IPS-18a (cell line): ENCODE results near the gene MYH6.
"Not testable (repeated sequence)": the region's sequence is repeated elsewhere in the genome, so short reads cannot be mapped to it uniquely, and the experiment has no call there.

ENCODE experiments used
- H3K27ac ChIP-seq: one replicate; pipeline ENCODE4 v1.5.1; 2013; ENCODE audit warnings: low read length
- H3K27me3 ChIP-seq: one replicate; pipeline ENCODE4 v1.6.1; 2013; ENCODE audit warnings: mild to moderate bottlenecking, low read length; ENCODE audit not compliant: control insufficient read depth, insufficient read depth
- H3K36me3 ChIP-seq: one replicate; pipeline ENCODE4 v1.6.1; 2013; ENCODE audit warnings: low read depth, low read length; ENCODE audit not compliant: control insufficient read depth
- H3K4me1 ChIP-seq: one replicate; pipeline ENCODE4 v1.6.1; 2013; ENCODE audit warnings: low read depth, low read length; ENCODE audit not compliant: control insufficient read depth
- H3K4me3 ChIP-seq: one replicate; pipeline ENCODE4 v1.5.1; 2013; ENCODE audit warnings: low read length
- H3K9ac ChIP-seq: one replicate; pipeline ENCODE4 v1.6.1; 2013; ENCODE audit warnings: mild to moderate bottlenecking, low read length, moderate library complexity
- H3K9me3 ChIP-seq: one replicate; pipeline ENCODE4 v1.6.1; 2013; ENCODE audit warnings: low read depth, low read length; ENCODE audit not compliant: control insufficient read depth

Gene MYH6

DNA sequence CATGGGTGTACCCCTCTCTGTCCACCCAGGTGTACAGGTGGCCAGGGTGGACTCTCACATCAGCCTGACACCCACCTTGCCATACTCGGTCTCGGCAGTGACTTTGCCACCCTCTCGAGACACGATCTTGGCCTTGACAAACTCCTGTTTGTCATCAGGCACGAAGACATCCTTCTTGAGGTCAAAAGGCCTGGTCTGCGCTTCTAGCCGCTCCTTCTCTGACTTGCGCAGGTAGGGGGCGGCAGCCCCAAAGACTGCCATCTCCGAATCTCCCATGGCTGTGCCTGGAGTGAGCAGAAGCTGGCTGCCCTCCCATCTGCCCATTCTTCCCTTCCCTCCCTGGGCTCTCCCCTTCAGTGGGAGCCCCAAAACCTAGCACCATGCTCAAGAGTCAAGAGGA, 25.4 kb upstream of the MYH6 start:
- no peak overlapping the region for H3K27ac ChIP-seq
- H3K4me1 ChIP-seq, result peaks cover 11% of the 10 kb centered on the region
- no peak overlapping the region for H3K4me3 ChIP-seq
- no peaks in the 10 kb centered on the region for H3K27me3 ChIP-seq
- no peak overlapping the region for H3K9ac ChIP-seq
- no peaks in the 10 kb centered on the region for H3K9me3 ChIP-seq
- H3K36me3 ChIP-seq, result no peaks in the 10 kb centered on the region

DNA sequence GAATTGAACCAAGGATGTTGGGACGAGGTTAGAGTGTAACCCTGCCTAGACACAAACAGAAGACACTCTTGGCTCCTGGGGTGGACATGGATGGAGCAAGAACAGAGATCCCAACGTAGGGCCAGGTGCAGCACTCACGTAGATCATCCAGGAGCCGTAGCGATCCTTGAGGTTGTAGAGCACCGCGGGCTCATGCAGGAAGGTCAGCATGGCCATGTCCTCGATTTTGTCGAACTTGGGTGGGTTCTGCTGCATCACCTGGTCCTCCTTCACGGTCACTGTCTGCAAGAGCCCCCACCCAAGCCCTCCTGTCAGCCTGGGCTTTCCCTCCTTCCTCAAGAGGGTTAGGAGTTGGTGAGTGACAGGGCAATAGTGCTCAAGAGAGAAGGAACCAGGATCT, 24.9 kb upstream of the MYH6 start:
- Histone ChIP-seq H3K36me3 (no peaks in the 10 kb centered on the region), H3K9me3 (no peaks in the 10 kb centered on the region), H3K4me3 (no peak overlapping the region), H3K4me1 (peaks cover 6% of the 10 kb centered on the region), H3K27me3 (no peaks in the 10 kb centered on the region), H3K9ac (no peak overlapping the region), H3K27ac (no peak overlapping the region)

DNA sequence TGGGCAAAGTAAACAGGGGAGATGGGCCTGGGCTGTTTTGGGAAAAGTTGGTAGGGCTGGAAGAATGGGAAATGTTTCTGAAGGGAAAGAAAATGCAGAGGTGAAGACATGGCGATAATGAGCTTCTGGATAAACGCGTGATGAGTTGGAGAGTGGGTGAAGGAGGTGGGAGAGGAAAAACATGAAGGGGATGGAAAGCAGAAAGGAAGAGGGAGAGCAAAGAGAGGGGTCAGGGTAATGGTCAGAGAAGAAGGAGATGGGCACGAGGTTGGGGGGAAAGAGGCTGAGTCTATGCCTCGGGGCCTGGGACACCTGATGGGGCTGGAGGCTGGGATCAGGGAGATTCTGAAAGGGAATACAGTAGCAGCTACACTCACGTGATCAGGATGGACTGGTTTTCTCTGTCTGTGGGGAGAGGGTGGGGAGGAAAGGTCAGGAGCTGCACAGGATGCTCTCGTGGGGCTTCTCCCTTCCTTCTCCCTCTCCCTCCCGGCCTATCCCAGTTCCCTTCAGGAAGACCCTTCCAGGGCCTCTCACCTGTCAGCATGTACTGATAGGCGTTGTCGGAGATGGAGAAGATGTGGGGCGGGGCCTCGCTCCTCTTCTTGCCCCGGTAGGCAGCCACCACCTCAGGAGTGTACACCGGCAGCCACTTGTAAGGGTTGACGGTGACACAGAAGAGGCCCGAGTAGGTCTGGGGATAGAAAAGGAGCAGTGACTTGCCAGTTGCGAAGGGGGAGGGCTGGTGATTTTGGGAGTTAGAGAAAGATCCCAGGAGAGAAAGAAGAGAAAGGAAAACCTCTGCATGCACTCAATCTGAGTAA, 24.2 kb upstream of the MYH6 start:
- H3K4me3 ChIP-seq, result no peak overlapping the region

DNA sequence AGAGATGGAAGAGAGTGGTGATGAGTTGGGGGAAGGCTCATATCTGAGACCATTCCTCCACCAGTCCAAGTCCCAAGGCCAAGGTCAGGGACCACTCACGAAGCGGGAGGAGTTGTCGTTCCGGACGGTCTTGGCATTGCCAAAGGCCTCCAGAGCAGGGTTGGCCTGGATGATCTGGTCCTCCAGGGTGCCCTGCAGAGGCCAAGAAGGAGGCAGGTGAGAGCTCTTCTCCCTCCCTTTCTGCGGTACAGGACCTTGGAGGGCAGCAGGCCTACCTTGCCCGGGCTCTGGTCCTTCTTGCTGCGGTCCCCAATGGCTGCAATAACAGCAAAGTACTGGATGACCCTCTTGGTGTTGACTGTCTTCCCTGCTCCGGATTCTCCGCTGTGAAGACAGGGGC, 23.4 kb upstream of the MYH6 start:
- no peaks in the 10 kb centered on the region for H3K27me3 ChIP-seq

More for the DNA sequence above, 24.2 kb upstream of the MYH6 start:
- H3K9ac ChIP-seq, result no peak overlapping the region
- H3K36me3 ChIP-seq, result no peaks in the 10 kb centered on the region
- no peaks in the 10 kb centered on the region for H3K27me3 ChIP-seq
- H3K4me1 ChIP-seq, result peaks cover 3% of the 10 kb centered on the region
- no peak overlapping the region for H3K27ac ChIP-seq
- H3K9me3 ChIP-seq, result no peaks in the 10 kb centered on the region

DNA sequence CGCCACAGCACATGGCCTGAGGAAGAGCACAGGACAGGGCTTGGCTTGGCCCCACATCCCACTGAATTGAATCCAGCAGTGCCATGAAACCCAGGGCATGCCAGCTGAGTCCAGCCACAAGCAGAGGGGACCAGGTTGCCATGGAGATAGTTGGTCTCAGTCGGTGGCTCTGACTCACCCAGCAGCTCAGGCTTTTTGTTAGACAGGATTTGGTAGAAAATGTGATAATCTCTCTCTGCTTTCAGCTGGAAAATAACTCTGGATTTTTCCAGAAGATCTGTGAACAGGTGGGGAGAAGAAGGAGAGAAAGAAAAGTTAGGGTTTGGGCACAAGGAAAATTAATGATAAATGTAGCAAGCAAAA, 22.6 kb upstream of the MYH6 start:
- Histone ChIP-seq H3K27me3 (no peaks in the 10 kb centered on the region), H3K9ac (no peak overlapping the region), H3K4me1 (no peaks in the 10 kb centered on the region), H3K4me3 (no peak overlapping the region), H3K9me3 (no peaks in the 10 kb centered on the region), H3K36me3 (no peaks in the 10 kb centered on the region), H3K27ac (no peak overlapping the region)

More for the DNA sequence above, 23.4 kb upstream of the MYH6 start:
- H3K27ac ChIP-seq, result no peak overlapping the region
- H3K36me3 ChIP-seq, result no peaks in the 10 kb centered on the region
- no peaks in the 10 kb centered on the region for H3K9me3 ChIP-seq
- H3K4me1 ChIP-seq, result peaks cover 3% of the 10 kb centered on the region
- H3K4me3 ChIP-seq, result no peak overlapping the region
- no peak overlapping the region for H3K9ac ChIP-seq

DNA sequence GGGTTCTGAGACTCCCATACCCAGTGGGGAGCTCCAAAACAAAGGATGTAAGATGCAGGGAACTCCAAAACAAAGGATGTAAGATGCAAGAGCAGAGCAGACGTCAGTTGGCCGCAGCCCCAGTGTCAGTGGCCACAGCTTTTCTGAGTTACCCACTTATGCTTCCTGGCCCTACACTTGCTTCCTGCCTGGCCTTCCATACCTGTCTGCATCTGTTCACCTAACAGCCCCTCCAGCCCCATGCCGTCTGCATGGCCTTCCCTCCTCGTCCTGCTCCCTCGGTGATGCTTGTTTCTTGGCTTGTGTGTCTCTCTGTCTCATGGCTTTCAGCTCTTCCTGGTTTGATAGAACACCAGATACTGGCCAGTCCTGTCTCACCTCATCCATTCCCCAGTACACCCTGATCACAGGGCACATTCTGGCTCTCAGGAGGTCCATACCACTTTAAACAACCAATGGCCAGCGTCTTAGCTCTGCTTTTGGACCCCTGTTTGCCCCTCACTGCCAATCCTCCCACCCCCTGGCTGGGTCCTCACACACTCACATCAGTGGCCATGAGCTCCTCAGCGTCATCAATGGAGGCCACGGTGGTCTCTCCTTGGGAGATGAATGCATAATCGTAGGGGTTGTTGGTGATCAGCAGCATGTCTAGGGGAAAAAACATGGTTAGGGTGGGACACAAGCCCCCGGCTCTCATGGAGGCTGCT, 22.1 kb upstream of the MYH6 start:
- H3K4me3 ChIP-seq, result no peak overlapping the region
- no peaks in the 10 kb centered on the region for H3K9me3 ChIP-seq
- no peak overlapping the region for H3K9ac ChIP-seq
- H3K4me1 ChIP-seq, result no peaks in the 10 kb centered on the region
- H3K27me3 ChIP-seq, result no peaks in the 10 kb centered on the region
- H3K27ac ChIP-seq, result no peak overlapping the region
- H3K36me3 ChIP-seq, result no peaks in the 10 kb centered on the region

DNA sequence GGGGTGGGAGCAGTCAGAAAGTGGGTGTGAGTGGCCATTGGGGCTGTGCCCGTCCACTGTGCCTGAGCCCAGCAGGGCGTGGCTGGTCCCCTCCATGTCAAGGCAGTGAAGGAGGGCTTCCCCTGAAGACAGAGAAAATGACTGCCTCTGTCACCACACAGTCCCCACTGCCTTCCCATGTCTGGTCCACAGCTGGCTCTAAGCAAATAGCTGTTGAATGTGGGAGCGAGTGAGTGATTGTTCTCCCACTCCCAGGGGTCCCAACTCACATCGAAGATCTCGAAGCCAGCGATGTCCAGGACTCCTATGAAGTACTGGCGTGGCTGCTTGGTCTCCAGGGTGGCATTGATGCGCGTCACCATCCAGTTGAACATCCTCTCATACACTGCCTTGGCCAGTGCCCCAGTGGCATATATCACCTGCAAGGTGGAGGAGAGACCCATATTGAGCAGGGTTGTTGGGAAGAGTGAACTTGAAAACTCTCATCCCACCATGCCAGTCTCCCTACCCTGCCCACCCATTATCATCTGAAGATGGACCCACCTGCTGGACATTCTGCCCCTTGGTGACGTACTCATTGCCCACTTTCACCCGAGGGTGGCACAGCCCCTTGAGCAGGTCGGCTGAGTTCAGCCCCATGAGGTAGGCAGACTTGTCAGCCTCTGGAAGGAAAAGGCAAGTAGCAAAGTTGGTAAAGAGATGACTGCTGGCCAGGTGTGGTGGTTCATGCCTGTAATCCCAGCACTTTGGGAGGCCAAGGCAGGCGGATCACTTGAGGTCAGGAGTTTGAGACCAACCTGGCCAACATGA, 20.8 kb upstream of the MYH6 start:
- Histone ChIP-seq H3K9ac (no peak overlapping the region), H3K36me3 (no peaks in the 10 kb centered on the region), H3K27me3 (no peaks in the 10 kb centered on the region), H3K4me3 (no peak overlapping the region), H3K9me3 (no peaks in the 10 kb centered on the region), H3K4me1 (no peaks in the 10 kb centered on the region), H3K27ac (no peak overlapping the region)

DNA sequence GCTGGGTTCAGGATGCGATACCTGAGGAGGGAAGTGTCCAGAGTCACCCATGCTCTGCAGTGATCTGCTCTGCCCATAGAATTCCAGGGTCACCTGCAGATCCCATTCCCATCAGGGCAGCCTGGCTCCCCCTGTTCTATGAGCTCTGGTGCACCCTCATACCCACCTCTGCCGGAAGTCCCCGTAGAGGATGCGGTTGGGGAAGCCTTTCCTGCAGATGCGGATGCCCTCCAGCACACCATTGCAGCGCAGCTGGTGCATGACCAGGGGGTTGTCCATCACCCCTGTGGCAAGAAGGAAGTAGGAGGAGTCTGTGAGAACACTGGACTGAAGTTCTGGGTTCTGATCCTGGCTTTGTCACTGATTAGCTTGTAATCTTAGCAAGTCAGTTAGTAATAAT, 17.7 kb upstream of the MYH6 start:
- H3K27me3 ChIP-seq, H3K27ac ChIP-seq, H3K9me3 ChIP-seq, H3K9ac ChIP-seq, H3K4me3 ChIP-seq, H3K36me3 ChIP-seq, H3K4me1 ChIP-seq: not testable (repeated sequence)

DNA sequence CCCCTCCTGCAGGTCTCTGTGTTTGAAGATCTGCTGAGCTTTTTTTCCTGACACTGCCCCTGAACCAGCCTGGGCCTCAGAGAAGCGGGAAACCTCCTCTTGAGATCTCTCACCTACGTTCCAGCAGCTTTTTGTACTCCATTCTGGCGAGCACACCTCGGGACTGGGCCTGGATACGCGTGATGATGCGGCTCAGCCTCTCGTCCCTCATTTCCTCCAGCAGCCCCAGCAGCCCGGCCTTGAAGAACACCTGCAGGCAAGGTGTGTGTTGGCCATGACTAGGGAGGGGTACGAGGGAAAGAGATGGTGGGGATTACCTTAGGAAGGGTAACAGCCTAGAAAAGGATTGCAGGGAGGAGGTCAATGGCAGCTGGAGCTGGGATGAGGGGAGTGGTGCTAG, 17.1 kb upstream of the MYH6 start:
- H3K27ac ChIP-seq, result no peak overlapping the region
- H3K9me3 ChIP-seq, result no peaks in the 10 kb centered on the region
- H3K4me3 ChIP-seq, result no peak overlapping the region
- H3K9ac ChIP-seq, result no peak overlapping the region
- H3K4me1 ChIP-seq, result no peaks in the 10 kb centered on the region
- H3K36me3 ChIP-seq, result no peaks in the 10 kb centered on the region
- H3K27me3 ChIP-seq, result no peaks in the 10 kb centered on the region

DNA sequence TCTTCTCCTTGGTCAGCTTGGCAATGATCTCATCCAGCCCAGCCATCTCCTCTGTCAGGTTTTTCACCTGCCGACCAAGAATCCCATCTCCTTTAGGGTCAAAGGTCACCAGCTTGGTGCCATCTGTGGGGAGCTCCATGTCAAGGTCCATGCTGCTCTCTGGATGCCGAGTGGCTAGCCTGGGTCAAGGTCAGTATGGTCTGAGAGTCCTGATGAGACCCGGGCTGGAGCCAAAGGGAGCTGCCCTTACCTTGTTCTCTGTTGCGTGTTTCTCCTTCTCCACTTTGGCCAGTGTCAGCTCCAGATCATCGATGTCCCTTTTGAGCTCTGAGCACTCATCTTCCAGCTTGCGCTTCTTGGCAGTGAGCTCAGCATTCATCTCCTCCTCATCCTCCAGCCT, 15.6 kb upstream of the MYH6 start:
- H3K9ac ChIP-seq, result no peak overlapping the region
- no peaks in the 10 kb centered on the region for H3K9me3 ChIP-seq
- no peaks in the 10 kb centered on the region for H3K4me1 ChIP-seq
- no peaks in the 10 kb centered on the region for H3K36me3 ChIP-seq
- no peak overlapping the region for H3K4me3 ChIP-seq
- no peaks in the 10 kb centered on the region for H3K27me3 ChIP-seq
- H3K27ac ChIP-seq, result no peak overlapping the region

DNA sequence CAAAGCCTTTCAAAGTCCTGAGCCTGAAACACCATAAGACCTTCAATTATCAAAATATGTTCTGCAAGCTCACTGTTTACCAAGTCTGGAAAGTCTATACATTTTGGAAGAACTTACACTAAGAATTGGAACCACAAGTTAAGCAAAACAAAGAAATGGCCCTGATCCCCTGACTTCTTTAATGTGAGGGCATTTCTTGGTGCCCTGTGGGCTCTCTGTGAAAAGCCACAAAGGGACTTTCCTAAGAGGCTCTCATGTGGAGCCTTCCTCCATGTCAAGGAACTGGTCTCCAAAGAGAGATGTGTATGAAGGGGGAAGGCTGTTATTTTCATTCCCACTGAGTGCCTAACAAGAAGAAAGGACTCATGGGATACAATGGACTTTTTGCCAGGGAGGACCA, 13.5 kb upstream of the MYH6 start:
- H3K4me3 ChIP-seq, result no peak overlapping the region
- H3K36me3 ChIP-seq, result no peaks in the 10 kb centered on the region
- H3K9ac ChIP-seq, result no peak overlapping the region
- no peaks in the 10 kb centered on the region for H3K4me1 ChIP-seq
- no peak overlapping the region for H3K27ac ChIP-seq
- H3K27me3 ChIP-seq, result no peaks in the 10 kb centered on the region
- H3K9me3 ChIP-seq, result no peaks in the 10 kb centered on the region
